ENCODE data around the gene DPP6. TPM values are rescaled to one million over a fixed set of nuclear protein-coding genes. Genes with fewer than 3 reads are reported as not detected.

Gene DPP6
- total RNA-seq, 3 donors from 2014 or later (not counting 1 experiment from before 2014, with no cell fraction given) = not detected

GRCh38 chr7:154177584-154177983, 125.4 kb downstream of the DPP6 start:
- 94% methylated on average over 7 of the region's 7 CpGs for WGBS (ENCODE audit: insufficient coverage)
- no peaks in the 10 kb centered on the region for H3K4me1 ChIP-seq (ENCODE audit: control insufficient read depth, insufficient read depth, low read length)

GRCh38 chr7:154178895-154179294, 126.7 kb downstream of the DPP6 start:
- no peak for TF ChIP-seq CTCF (IDR thresholded peaks at IDR 0.05)
- no peaks in the 10 kb centered on the region for H3K9me3 ChIP-seq (ENCODE audit: control insufficient read depth, insufficient read depth, low read length)
- no peaks in the 10 kb centered on the region for H3K36me3 ChIP-seq (ENCODE audit: control insufficient read depth, insufficient read depth, low read length)
- Mint-ChIP-seq H3K4me3 (no peak overlapping the region), H3K36me3 (no peaks in the 10 kb centered on the region), H3K27me3 (ENCODE audit: low read depth in 2 of 2) (no peaks in the 10 kb centered on the region), H3K9me3 (peaks cover 6 to 8% of the 10 kb centered on the region in 2 donors), H3K27ac (no peak overlapping the region), H3K4me1 (no peaks in the 10 kb centered on the region)
- H3K4me3 ChIP-seq (ENCODE audit: low read length) = no peak overlapping the region
- no peak for ATAC-seq
- H3K27ac ChIP-seq (ENCODE audit: low read length) = no peak overlapping the region
- H3K27me3 ChIP-seq (ENCODE audit: control insufficient read depth, insufficient read depth, low read length) = no peaks in the 10 kb centered on the region
- no peak for DNase-seq
- no peaks in the 10 kb centered on the region for H3K4me1 ChIP-seq (ENCODE audit: control insufficient read depth, insufficient read depth, low read length)
- intact Hi-C loops (cut with micrococcal nuclease) = no loop called here

More at GRCh38 chr7:154177584-154177983, 125.4 kb downstream of the DPP6 start:
- TF ChIP-seq CTCF (IDR thresholded peaks at IDR 0.05) = no peak
- Histone ChIP-seq H3K9me3 (ENCODE audit: control insufficient read depth, insufficient read depth, low read length) (no peaks in the 10 kb centered on the region), H3K4me3 (ENCODE audit: low read length) (no peak overlapping the region), H3K36me3 (ENCODE audit: control insufficient read depth, insufficient read depth, low read length) (no peaks in the 10 kb centered on the region), H3K27me3 (ENCODE audit: control insufficient read depth, insufficient read depth, low read length) (no peaks in the 10 kb centered on the region), H3K27ac (ENCODE audit: low read length) (no peak overlapping the region)
- H3K36me3 Mint-ChIP-seq = no peaks in the 10 kb centered on the region
- peaks cover 4 to 5% of the 10 kb centered on the region in 2 donors for H3K9me3 Mint-ChIP-seq
- H3K4me1 Mint-ChIP-seq = no peaks in the 10 kb centered on the region
- intact Hi-C loops (cut with micrococcal nuclease) = no loop called here
- DNase-seq (no peak), ATAC-seq (no peak)
- H3K27me3 Mint-ChIP-seq (ENCODE audit: low read depth in 2 of 2) = no peaks in the 10 kb centered on the region
- H3K4me3 Mint-ChIP-seq = no peak overlapping the region
- no peak overlapping the region for H3K27ac Mint-ChIP-seq

- 37% methylated on average over 10 of the region's 10 CpGs for WGBS (ENCODE audit: insufficient coverage)
- no peak overlapping the region for H3K27ac ChIP-seq (ENCODE audit: low read length)
- DNase-seq (no peak), ATAC-seq (no peak)
- Mint-ChIP-seq H3K27me3 (ENCODE audit: low read depth in 2 of 2) (no peaks in the 10 kb centered on the region), H3K36me3 (no peaks in the 10 kb centered on the region), H3K4me3 (no peak overlapping the region), H3K27ac (no peak overlapping the region), H3K9me3 (peaks cover 5 to 7% of the 10 kb centered on the region in 2 donors), H3K4me1 (no peaks in the 10 kb centered on the region)
- H3K36me3 ChIP-seq (ENCODE audit: control insufficient read depth, insufficient read depth, low read length) = no peaks in the 10 kb centered on the region
- no peaks in the 10 kb centered on the region for H3K4me1 ChIP-seq (ENCODE audit: control insufficient read depth, insufficient read depth, low read length)
- intact Hi-C loops (cut with micrococcal nuclease) = no loop called here
- H3K4me3 ChIP-seq (ENCODE audit: low read length) = no peak overlapping the region
- H3K9me3 ChIP-seq (ENCODE audit: control insufficient read depth, insufficient read depth, low read length) = no peaks in the 10 kb centered on the region
- no peak for TF ChIP-seq CTCF (IDR thresholded peaks at IDR 0.05)
- H3K27me3 ChIP-seq (ENCODE audit: control insufficient read depth, insufficient read depth, low read length) = no peaks in the 10 kb centered on the region
Observed at GRCh38 chr7:154183482-154183881, 131.3 kb downstream of the DPP6 start.

GRCh38 chr7:154183946-154184345, 131.7 kb downstream of the DPP6 start:
- no peaks in the 10 kb centered on the region for H3K27me3 Mint-ChIP-seq (ENCODE audit: low read depth in 2 of 2)

More at GRCh38 chr7:154183946-154184345, 131.7 kb downstream of the DPP6 start:
- ATAC-seq (no peak), DNase-seq (no peak)
- 52% methylated on average over 3 of the region's 3 CpGs for WGBS (ENCODE audit: insufficient coverage)
- no peaks in the 10 kb centered on the region for H3K4me1 ChIP-seq (ENCODE audit: control insufficient read depth, insufficient read depth, low read length)
- no peaks in the 10 kb centered on the region for H3K9me3 ChIP-seq (ENCODE audit: control insufficient read depth, insufficient read depth, low read length)
- TF ChIP-seq CTCF (IDR thresholded peaks at IDR 0.05) = no peak
- H3K36me3 ChIP-seq (ENCODE audit: control insufficient read depth, insufficient read depth, low read length) = no peaks in the 10 kb centered on the region
- H3K9me3 Mint-ChIP-seq = peaks cover 4 to 5% of the 10 kb centered on the region in 2 donors
- no peaks in the 10 kb centered on the region for H3K4me1 Mint-ChIP-seq
- no peaks in the 10 kb centered on the region for H3K36me3 Mint-ChIP-seq
- no peak overlapping the region for H3K27ac ChIP-seq (ENCODE audit: low read length)
- H3K27ac Mint-ChIP-seq = no peak overlapping the region
- H3K4me3 Mint-ChIP-seq = no peak overlapping the region
- intact Hi-C loops (cut with micrococcal nuclease) = no loop called here
- H3K27me3 ChIP-seq (ENCODE audit: control insufficient read depth, insufficient read depth, low read length) = no peaks in the 10 kb centered on the region
- no peak overlapping the region for H3K4me3 ChIP-seq (ENCODE audit: low read length)

Measured in natural killer cell (primary cell).